SU-DHL-6 (cell line): ENCODE results near the gene CEP97.
"Not testable (repeated sequence)": the region's sequence is repeated elsewhere in the genome, so short reads cannot be mapped to it uniquely, and the experiment has no call there.

Experiments used
- H2AFZ ChIP-seq: fragments of 200-600 bp; sonication (generic); 2 replicates; pipeline ENCODE4 v1.6.1; 2014; ENCODE audit warnings: low read depth, mild to moderate bottlenecking, moderate library complexity, mixed read lengths, antibody characterized with exemption, low read length; ENCODE audit not compliant: severe bottlenecking
- H3F3A ChIP-seq: fragments of 200-600 bp; shearing (Covaris generic); 2 replicates; pipeline ENCODE4 v1.6.0; 2016; ENCODE audit warnings: antibody characterized with exemption, mild to moderate bottlenecking; ENCODE audit not compliant: insufficient read depth
- H3K27ac ChIP-seq: fragments of 200-600 bp; sonication (generic); 2 replicates; pipeline ENCODE4 v1.5.1; 2016; ENCODE audit warnings: low read depth, mild to moderate bottlenecking, low read length, moderate library complexity, mixed read lengths
- H3K27me3 ChIP-seq: fragments of 200-600 bp; sonication (generic), shearing (Covaris generic); 2 replicates; pipeline ENCODE4 v1.6.0; 2014; ENCODE audit warnings: mild to moderate bottlenecking, low read length
- H3K36me3 ChIP-seq: fragments of 200-600 bp; sonication (generic); 2 replicates; pipeline ENCODE4 v1.6.1; 2014; ENCODE audit warnings: mild to moderate bottlenecking, low read length, mixed read lengths
- H3K4me2 ChIP-seq: fragments of 300-600, 200-600 bp; shearing (Covaris generic), sonication (generic); 2 replicates; pipeline ENCODE4 v1.6.0; 2014; ENCODE audit warnings: low read length, low read depth, mild to moderate bottlenecking; ENCODE audit not compliant: poor library complexity, severe bottlenecking
- H3K4me3 ChIP-seq: fragments of 200-600 bp; sonication (generic); 2 replicates; pipeline ENCODE4 v1.5.1; 2014; ENCODE audit warnings: antibody characterized with exemption, low read length, mild to moderate bottlenecking, mixed read lengths; ENCODE audit not compliant: insufficient read depth, poor library complexity, severe bottlenecking
- H3K79me2 ChIP-seq: fragments of 200-600 bp; sonication (generic); 2 replicates; pipeline ENCODE4 v1.6.1; 2014; ENCODE audit warnings: mild to moderate bottlenecking, low read length, moderate library complexity; ENCODE audit not compliant: insufficient read depth
- H3K9ac ChIP-seq: fragments of 200-600 bp; sonication (generic); 2 replicates; pipeline ENCODE4 v1.7.0; 2014; ENCODE audit warnings: mild to moderate bottlenecking, low read length
- H3K9me2 ChIP-seq: fragments of 200-600 bp; sonication (generic); replicated peaks from 2 replicates; pipeline ENCODE4 v1.6.1; 2014; ENCODE audit warnings: low read length; ENCODE audit not compliant: insufficient read depth
- H3K9me3 ChIP-seq: fragments of 200-600 bp; sonication (generic); 2 replicates; pipeline ENCODE4 v1.6.1; 2014; ENCODE audit warnings: low read length, mixed read lengths; ENCODE audit not compliant: insufficient read depth
- H4K20me1 ChIP-seq: fragments of 200-600 bp; sonication (generic); 2 replicates; pipeline ENCODE4 v1.6.1; 2014; ENCODE audit warnings: low read depth, mild to moderate bottlenecking, antibody characterized with exemption, low read length, moderate library complexity, mixed read lengths
- CTCF ChIP-seq: fragments of 200-600 bp; sonication (generic); IDR thresholded peaks from one replicate; pipeline ENCODE4 v1.5.1; 2017; ENCODE audit warnings: antibody characterized with exemption, mild to moderate bottlenecking, low read length, moderate library complexity; ENCODE audit not compliant: insufficient read depth, poor library complexity, severe bottlenecking
- EZH2phosphoT487 ChIP-seq: fragments of 200-600 bp; sonication (generic), shearing (Covaris generic); conservative IDR thresholded peaks from 2 replicates; pipeline ENCODE4 v1.6.1; 2018; ENCODE audit warnings: mild to moderate bottlenecking, antibody characterized with exemption, low read length, moderate library complexity, mixed read lengths

The CEP97 gene

GRCh38 chr3:101693540-101693939 lies 30.9 kb upstream of the CEP97 start:
- not testable (repeated sequence) for H2AFZ ChIP-seq, H3K9me2 ChIP-seq, H3K9me3 ChIP-seq, H4K20me1 ChIP-seq, H3K27me3 ChIP-seq, H3K9ac ChIP-seq, H3K36me3 ChIP-seq, H3K27ac ChIP-seq, H3K4me3 ChIP-seq, H3K79me2 ChIP-seq, H3K4me2 ChIP-seq
- peak; percentile 28 for TF ChIP-seq CTCF
- peaks cover 12% of the 10 kb centered on the region for H3F3A ChIP-seq

GRCh38 chr3:101694836-101695235 lies 29.6 kb upstream of the CEP97 start:
- H3K4me2 ChIP-seq, H3K27me3 ChIP-seq, H3K9ac ChIP-seq, H3K4me3 ChIP-seq, H3K9me3 ChIP-seq, H4K20me1 ChIP-seq, H3F3A ChIP-seq, H3K79me2 ChIP-seq, H3K36me3 ChIP-seq, H2AFZ ChIP-seq, H3K27ac ChIP-seq, H3K9me2 ChIP-seq: not testable (repeated sequence)

- Histone ChIP-seq H3K36me3 (no peaks in the 10 kb centered on the region), H3K9me3 (no peaks in the 10 kb centered on the region), H3K4me2 (no peak overlapping the region), H3K79me2 (no peaks in the 10 kb centered on the region), H3K4me3 (no peak overlapping the region), H3K27ac (no peak overlapping the region), H3K9ac (no peak overlapping the region), H2AFZ (no peak overlapping the region), H3K27me3 (no peaks in the 10 kb centered on the region), H3F3A (0 out of 2 replicates have a peak, but pooled peaks cover under 1% of the 10 kb centered on the region), H4K20me1 (no peaks in the 10 kb centered on the region), H3K9me2 (no peaks in the 10 kb centered on the region)
- TF ChIP-seq EZH2phosphoT487 (no peak), CTCF (peak; percentile 47)
Measured at GRCh38 chr3:101695779-101696372, 28.5 kb upstream of the CEP97 start.

- no peaks in the 10 kb centered on the region for H3K9me3 ChIP-seq
- H3K27me3 ChIP-seq: no peaks in the 10 kb centered on the region
- H3K27ac ChIP-seq: peak overlapping the region; percentile 64; the same call in 1 of the 2 replicates
- H3K79me2 ChIP-seq: no peaks in the 10 kb centered on the region
- H2AFZ ChIP-seq: peak overlapping the region; percentile 7
- H3K9ac ChIP-seq: no peak overlapping the region
- 0 out of 2 replicates have a peak, but pooled peaks cover 4% of the 10 kb centered on the region for H3F3A ChIP-seq
- no peaks in the 10 kb centered on the region for H3K9me2 ChIP-seq
- no peaks in the 10 kb centered on the region for H3K36me3 ChIP-seq
- TF ChIP-seq CTCF: no peak
- no peak for TF ChIP-seq EZH2phosphoT487
- peak overlapping the region; percentile 57 for H3K4me2 ChIP-seq
- H3K4me3 ChIP-seq: no peak overlapping the region
- no peaks in the 10 kb centered on the region for H4K20me1 ChIP-seq
Measured at GRCh38 chr3:101701696-101702634, 22.4 kb upstream of the CEP97 start.
